PC-9 (cell line): ENCODE measurements around the gene SUPT7L.

Source experiments
- EZH2 ChIP-seq: fragments of 200-600 bp; sonication (generic); IDR thresholded peaks from 2 replicates; pipeline ENCODE4 v1.8.0; 2017; ENCODE audit warnings: antibody characterized with exemption, low read depth
- TF ChIP-seq, protein P1 (sequence below): fragments of 200-600 bp; sonication (generic); conservative IDR thresholded peaks from 2 replicates; pipeline ENCODE4 v1.6.1; 2017; ENCODE audit warnings: mixed run types, antibody characterized with exemption, mild to moderate bottlenecking, moderate library complexity

DNA sequence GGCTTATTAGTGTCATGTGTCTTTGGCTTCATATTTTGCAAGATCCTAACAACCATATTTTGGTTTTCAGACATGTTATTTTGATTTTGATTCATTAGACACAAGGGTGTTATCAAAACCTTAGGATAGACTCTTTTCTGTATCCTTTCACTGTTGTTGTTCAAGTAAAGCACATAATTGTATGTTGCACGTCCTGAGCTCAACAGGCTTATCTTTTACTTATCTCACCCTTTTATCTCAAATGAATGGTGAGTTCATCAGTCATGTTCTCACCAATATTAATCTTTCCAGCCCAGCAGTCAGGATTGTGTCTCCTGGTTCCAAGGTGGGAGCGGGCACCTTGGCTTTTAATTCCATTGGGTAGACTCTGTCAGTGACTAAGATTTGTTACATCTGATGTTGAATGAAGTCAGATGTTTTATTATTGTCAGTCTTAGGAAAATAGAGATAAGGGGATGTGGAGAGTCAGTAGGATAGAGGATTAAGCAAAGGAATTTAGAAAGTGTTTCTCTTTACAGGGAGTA is 22.6 kb downstream of the SUPT7L start:
- TF ChIP-seq, protein P1, sequence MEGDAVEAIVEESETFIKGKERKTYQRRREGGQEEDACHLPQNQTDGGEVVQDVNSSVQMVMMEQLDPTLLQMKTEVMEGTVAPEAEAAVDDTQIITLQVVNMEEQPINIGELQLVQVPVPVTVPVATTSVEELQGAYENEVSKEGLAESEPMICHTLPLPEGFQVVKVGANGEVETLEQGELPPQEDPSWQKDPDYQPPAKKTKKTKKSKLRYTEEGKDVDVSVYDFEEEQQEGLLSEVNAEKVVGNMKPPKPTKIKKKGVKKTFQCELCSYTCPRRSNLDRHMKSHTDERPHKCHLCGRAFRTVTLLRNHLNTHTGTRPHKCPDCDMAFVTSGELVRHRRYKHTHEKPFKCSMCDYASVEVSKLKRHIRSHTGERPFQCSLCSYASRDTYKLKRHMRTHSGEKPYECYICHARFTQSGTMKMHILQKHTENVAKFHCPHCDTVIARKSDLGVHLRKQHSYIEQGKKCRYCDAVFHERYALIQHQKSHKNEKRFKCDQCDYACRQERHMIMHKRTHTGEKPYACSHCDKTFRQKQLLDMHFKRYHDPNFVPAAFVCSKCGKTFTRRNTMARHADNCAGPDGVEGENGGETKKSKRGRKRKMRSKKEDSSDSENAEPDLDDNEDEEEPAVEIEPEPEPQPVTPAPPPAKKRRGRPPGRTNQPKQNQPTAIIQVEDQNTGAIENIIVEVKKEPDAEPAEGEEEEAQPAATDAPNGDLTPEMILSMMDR: no peak
- no peak for TF ChIP-seq EZH2
